ENCODE measurements around the gene KISS1. TPM values are rescaled to one million over a fixed set of nuclear protein-coding genes. Genes with fewer than 3 reads are reported as not detected.

The KISS1 gene
- polyA plus RNA-seq, 1 donor (not counting 4 experiments of a cell fraction or from before 2014, with no cell fraction given): not detected

DNA sequence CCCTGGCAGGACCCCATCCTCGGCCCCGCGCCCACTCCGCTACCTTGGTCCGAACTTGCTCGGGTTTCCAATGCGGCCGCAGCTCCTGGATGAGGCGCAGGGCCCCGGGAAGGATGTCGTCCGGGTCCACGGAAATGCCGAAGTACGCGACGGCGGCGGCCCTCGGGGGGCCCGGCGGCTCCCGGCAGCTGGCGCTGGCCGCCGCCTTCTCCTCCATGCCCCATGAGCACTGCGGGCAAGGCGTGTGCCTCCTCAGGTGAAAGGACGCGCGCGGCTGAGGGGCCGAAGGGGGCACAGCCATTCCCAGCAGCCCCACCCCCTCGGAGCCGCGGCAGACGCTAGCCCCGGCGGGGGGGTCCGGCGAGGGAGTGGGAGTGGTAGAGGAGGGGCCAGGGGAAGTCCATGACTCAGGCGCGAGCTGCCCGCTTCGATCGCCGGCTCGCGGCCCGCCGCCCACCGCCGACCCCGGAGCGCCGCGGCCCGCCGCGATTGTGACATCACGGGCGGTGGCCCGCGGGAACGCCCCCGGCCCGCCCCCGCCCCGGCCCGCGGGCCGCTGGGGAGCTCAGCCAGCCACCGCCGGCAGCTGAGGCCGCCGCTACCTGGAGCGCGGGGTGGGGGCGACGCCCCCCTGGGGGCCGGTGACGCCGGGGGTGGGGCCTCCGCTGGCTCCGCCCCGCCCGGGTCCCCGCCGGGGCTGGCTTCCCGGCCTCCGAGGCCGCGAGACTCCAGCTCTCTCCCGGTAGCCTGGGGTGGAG, 44.6 kb downstream of the KISS1 start, which contains the start of gene ETNK2:
Gene ETNK2, minus strand, starts transcription at position 493 of the 758 bp plus-strand sequence. Its CDS starts 192 bp downstream, at position 301.
- H3K79me2 ChIP-seq (ENCODE audit: control insufficient read depth, insufficient read depth, low read length): no peaks in the 10 kb centered on the region
- no peak within 1 kb of the TSS for H3K27ac ChIP-seq (ENCODE audit: control insufficient read depth, insufficient read depth, low read length)
- H2AFZ ChIP-seq (ENCODE audit: control insufficient read depth, low read length): peak within 1 kb of the TSS; percentile 73
- peak within 1 kb of the TSS; percentile 73 for H3K9ac ChIP-seq (ENCODE audit: control insufficient read depth, extremely low read depth, insufficient read depth, low read length)
- dilution Hi-C loops (cut with MboI; ENCODE audit: extremely low pct_ligation_motif_present, low sequenced_read_pairs): no loop called here
- H3K4me3 ChIP-seq (ENCODE audit: control insufficient read depth in 2 of 3, extremely low read depth in 1 of 3, insufficient read depth in 2 of 3, low read depth in 1 of 3, low read length in 3 of 3): peak within 1 kb of the TSS; percentile 54 to 69 (median 62)
- H4K20me1 ChIP-seq (ENCODE audit: control insufficient read depth, extremely low read depth, insufficient read depth, low read length): no peaks in the 10 kb centered on the region
- DNase-seq (ENCODE audit: low read depth, low spot score) (no peak), FAIRE-seq (no peak)
- TF ChIP-seq, protein P1, sequence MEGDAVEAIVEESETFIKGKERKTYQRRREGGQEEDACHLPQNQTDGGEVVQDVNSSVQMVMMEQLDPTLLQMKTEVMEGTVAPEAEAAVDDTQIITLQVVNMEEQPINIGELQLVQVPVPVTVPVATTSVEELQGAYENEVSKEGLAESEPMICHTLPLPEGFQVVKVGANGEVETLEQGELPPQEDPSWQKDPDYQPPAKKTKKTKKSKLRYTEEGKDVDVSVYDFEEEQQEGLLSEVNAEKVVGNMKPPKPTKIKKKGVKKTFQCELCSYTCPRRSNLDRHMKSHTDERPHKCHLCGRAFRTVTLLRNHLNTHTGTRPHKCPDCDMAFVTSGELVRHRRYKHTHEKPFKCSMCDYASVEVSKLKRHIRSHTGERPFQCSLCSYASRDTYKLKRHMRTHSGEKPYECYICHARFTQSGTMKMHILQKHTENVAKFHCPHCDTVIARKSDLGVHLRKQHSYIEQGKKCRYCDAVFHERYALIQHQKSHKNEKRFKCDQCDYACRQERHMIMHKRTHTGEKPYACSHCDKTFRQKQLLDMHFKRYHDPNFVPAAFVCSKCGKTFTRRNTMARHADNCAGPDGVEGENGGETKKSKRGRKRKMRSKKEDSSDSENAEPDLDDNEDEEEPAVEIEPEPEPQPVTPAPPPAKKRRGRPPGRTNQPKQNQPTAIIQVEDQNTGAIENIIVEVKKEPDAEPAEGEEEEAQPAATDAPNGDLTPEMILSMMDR (optimal IDR thresholded peaks at IDR 0.05 in 1 of 3, IDR thresholded peaks at IDR 0.05 in 1 of 3, conservative IDR thresholded peaks at IDR 0.05 in 1 of 3; ENCODE audit: extremely low read depth in 1 of 3, insufficient read depth in 2 of 3, low read length in 3 of 3): no peak
- no peak for TF ChIP-seq EZH2 (IDR thresholded peaks at IDR 0.05; ENCODE audit: low read length)
- no peaks in the 10 kb centered on the region for H3K36me3 ChIP-seq (ENCODE audit: control insufficient read depth in 2 of 2, extremely low read depth in 1 of 2, insufficient read depth in 2 of 2, low read length in 2 of 2)
- no peaks in the 10 kb centered on the region for H3K9me3 ChIP-seq (ENCODE audit: control insufficient read depth, low read depth, low read length)
- no peaks in the 10 kb centered on the region for H3K9me1 ChIP-seq (ENCODE audit: control insufficient read depth, extremely low read depth, insufficient read depth, low read length)
- peaks cover 32% of the 10 kb centered on the region for H3K4me1 ChIP-seq (ENCODE audit: control insufficient read depth, extremely low read depth, insufficient read depth, low read length)
- H3K4me2 ChIP-seq (ENCODE audit: control insufficient read depth, extremely low read depth, insufficient read depth, low read depth, low read length): peak within 1 kb of the TSS; percentile 81
- H3K27me3 ChIP-seq (ENCODE audit: control insufficient read depth, extremely low read depth, insufficient read depth, low read length): no peaks in the 10 kb centered on the region

DNA sequence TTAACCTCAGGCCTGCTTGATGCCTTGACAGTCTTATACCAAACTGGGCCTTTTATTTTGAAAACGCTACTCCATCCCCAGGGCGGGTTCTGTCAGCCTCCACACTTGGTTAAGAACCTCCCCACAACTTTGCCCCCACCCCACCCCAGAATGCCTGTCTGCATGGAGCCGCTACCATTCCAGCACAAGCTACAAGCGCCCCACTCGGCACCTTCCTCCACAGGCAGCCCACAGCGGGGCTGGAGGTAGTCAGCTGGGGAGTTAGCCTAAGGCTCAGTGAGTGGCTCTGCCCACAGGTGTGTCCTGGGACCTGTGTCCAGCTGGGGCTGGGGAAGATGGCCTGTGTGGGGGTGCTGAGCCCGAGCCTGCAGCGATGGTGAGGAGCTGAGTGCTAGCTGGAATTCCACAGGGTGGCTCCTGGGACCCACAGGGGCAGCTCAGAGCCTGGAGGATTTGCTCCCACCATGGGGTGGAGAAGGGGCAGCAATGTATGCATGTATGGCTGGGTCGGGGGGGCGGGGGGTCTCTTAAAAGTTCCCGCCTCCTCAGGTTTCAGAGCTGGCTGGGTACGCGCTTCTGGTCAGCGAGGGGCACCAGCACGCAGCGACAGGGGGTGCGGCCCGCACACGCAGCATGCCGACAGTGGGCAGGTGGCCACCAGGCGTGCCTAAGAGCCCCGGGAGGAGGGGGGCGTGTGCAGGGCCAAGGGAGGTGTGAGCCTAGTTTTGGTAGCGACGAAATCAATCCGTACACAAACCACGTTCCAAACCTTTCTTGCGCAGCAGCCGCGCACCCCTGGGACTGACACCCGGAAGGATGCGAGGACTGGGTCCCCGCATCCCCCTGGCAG, 45.4 kb downstream of the KISS1 start:
- Histone ChIP-seq H3K36me3 (ENCODE audit: control insufficient read depth in 2 of 2, extremely low read depth in 1 of 2, insufficient read depth in 2 of 2, low read length in 2 of 2) (no peaks in the 10 kb centered on the region), H3K4me2 (ENCODE audit: control insufficient read depth, extremely low read depth, insufficient read depth, low read depth, low read length) (peak overlapping the region; percentile 81), H3K4me1 (ENCODE audit: control insufficient read depth, extremely low read depth, insufficient read depth, low read length) (peaks cover 32% of the 10 kb centered on the region), H3K9me3 (ENCODE audit: control insufficient read depth, low read depth, low read length) (no peaks in the 10 kb centered on the region), H3K27ac (ENCODE audit: control insufficient read depth, insufficient read depth, low read length) (no peak overlapping the region), H3K4me3 (ENCODE audit: control insufficient read depth in 2 of 3, extremely low read depth in 1 of 3, insufficient read depth in 2 of 3, low read depth in 1 of 3, low read length in 3 of 3) (peak overlapping the region; percentile 54 to 69 (median 62)), H3K9ac (ENCODE audit: control insufficient read depth, extremely low read depth, insufficient read depth, low read length) (peak overlapping the region; percentile 73), H4K20me1 (ENCODE audit: control insufficient read depth, extremely low read depth, insufficient read depth, low read length) (no peaks in the 10 kb centered on the region), H3K79me2 (ENCODE audit: control insufficient read depth, insufficient read depth, low read length) (no peaks in the 10 kb centered on the region), H3K27me3 (ENCODE audit: control insufficient read depth, extremely low read depth, insufficient read depth, low read length) (no peaks in the 10 kb centered on the region), H3K9me1 (ENCODE audit: control insufficient read depth, extremely low read depth, insufficient read depth, low read length) (no peaks in the 10 kb centered on the region), H2AFZ (ENCODE audit: control insufficient read depth, low read length) (peak overlapping the region; percentile 73)
- DNase-seq (ENCODE audit: low read depth, low spot score) (no peak), FAIRE-seq (no peak)
- dilution Hi-C loops (cut with MboI; ENCODE audit: extremely low pct_ligation_motif_present, low sequenced_read_pairs): no loop called here
- no peak for TF ChIP-seq EZH2 (IDR thresholded peaks at IDR 0.05; ENCODE audit: low read length)
- TF ChIP-seq, protein P1 (optimal IDR thresholded peaks at IDR 0.05 in 1 of 3, IDR thresholded peaks at IDR 0.05 in 1 of 3, conservative IDR thresholded peaks at IDR 0.05 in 1 of 3; ENCODE audit: extremely low read depth in 1 of 3, insufficient read depth in 2 of 3, low read length in 3 of 3): no peak
